Stimulated activated CD4-positive, alpha-beta T cell treated with anti-CD3 and anti-CD28 coated beads, TNF-alpha, amount 100 ng/mL, for 24 hours (primary cell): ENCODE measurements around the gene TSBP1.
"Not testable (repeated sequence)": the region's sequence is repeated elsewhere in the genome, so short reads cannot be mapped to it uniquely, and the experiment has no call there.

Experiments used
- DNase-seq, 3 experiments: peaks; one replicate each; pipeline ENCODE4 v3.0.0-alpha.2; 2020; ENCODE audit warnings: low read depth in 3 of 3

TSBP1 gene

DNA sequence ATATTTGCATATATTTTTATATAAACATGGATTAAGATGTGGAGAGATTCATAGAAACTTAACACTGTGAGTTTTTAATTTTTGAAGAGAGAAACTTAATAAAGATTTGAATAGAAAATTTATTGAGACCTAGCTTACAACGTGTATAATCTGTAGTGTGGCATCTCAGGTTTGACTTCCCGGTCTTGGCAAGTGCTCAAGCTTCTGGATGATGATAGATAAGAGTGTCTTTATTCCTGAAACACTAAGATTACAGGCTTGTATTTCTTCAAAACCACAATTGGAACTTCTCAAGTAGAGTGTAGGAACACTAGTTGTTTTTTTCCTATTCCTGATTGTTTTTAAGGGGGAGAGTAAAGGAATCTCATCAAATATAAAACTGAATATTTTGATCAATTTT is 83.3 kb downstream of the TSBP1 start:
- DNase-seq: no peak

- DNase-seq: not testable (repeated sequence)
Measured at GRCh38 chr6:32273801-32274577, 97.7 kb downstream of the TSBP1 start.

GRCh38 chr6:32271429-32271828 is 100.3 kb downstream of the TSBP1 start:
- DNase-seq: no peak

DNA sequence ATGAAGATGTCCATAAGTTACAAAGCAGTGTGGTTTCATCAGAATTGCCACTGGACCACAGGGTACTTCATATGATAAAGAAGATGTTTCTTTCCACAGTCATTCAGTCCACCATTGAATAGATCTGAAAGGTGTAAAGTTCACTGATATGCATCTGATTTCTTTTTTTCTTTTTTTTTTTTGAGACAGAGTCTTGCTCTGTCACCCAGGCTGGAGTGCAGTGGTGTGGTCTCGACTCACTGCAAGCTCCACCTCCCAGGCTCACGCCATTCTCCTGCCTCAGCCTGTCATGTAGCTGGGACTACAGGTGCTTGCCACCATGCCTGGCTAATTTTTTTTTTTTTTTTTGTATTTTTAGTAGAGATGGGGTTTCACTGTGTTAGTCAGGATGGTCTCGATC is 103.2 kb downstream of the TSBP1 start:
- DNase-seq: not testable (repeated sequence)

GRCh38 chr6:32267035-32267434 is 104.7 kb downstream of the TSBP1 start:
- no peak for DNase-seq

DNA sequence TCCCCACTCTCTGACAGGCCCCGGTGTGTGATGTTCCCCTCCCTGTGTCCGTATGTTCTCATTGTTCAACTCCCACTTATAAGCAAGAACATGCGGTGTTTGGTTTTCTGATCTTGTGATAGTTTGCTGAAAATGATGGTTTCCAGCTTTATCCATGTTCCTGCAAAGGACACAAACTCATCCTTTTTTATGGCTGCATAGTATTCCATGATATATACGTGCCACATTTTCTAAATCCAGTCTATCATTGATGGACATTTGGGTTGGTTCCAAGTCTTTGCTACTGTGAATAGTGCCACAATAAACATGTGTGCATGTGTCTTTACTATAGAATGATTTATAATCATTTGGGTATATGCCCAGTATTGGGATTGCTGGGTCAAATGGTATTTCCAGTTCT is 114.4 kb downstream of the TSBP1 start:
- not testable (repeated sequence) for DNase-seq

DNA sequence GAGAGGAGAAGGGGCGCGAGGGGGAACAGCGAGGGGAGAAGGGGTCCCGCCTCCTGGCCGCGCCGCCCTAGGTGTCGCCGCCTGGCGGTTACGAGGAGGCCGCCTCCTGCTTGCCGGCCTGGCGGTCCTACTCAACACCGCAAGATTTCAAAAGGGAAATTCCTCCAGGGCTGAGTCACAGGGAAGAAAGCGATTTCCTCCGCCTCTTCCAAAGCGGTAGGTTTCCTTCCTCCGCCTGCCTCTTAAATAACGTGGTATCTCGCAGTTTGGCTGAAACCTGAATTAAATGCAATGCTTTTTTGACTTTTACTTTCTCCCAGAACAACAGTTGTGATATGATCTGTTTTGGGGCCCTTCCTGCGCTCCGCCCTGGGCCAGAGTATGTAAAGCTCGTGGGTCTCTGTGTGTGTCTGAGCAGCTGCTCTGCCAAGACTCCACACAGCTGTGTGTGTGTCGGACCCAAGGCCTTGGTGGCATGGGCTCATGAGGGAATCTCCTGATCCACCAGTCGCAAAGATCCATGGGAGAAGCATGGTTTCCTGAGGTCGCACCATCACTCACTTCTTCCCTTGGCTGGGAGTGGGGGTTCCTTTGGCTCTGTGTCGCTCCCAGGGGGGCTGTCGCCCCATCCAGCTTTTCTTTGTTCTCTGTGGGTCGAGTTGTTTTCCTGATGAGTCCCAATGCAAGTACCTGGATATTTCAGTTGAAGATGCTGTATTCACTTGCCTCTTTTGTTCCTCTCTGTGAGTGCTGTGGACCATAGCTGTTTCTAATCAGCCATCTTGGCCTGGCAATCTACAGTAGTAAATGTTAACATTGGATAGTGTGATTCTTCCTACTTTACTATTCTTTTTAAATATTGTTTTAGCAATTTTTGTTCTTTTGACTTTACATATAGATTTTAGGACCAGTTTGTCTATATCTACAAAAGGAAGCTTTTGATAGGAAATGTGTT is 116.2 kb downstream of the TSBP1 start:
- DNase-seq: peak; percentile 38 to 63 (median 48)

GRCh38 chr6:32254761-32255198 is 116.9 kb downstream of the TSBP1 start:
- DNase-seq: no peak

- no peak for DNase-seq
Measured at GRCh38 chr6:32252331-32253009, 119.2 kb downstream of the TSBP1 start.

- no peak for DNase-seq
Measured at GRCh38 chr6:32249262-32249661, 122.4 kb downstream of the TSBP1 start.

DNA sequence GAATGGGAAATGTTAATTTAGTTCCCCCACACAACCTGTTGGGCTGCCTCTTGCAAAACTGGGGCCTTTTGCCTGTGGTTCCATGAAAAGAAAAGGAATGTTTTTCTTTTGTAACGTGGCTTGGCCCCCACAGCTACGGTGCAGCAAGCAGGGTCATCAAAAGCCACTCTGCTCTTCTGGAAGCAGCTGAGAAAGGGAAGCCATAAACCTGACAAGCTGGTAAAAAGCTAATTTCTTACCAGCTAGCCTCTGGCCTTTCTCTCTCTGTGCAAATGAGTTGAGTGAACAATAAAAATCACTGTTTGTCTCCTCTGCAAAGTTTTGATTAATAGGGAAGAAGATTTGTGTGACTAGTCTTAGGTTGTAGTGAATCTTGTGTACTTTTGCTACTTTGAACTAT is 124.3 kb downstream of the TSBP1 start:
- DNase-seq: no peak

DNA sequence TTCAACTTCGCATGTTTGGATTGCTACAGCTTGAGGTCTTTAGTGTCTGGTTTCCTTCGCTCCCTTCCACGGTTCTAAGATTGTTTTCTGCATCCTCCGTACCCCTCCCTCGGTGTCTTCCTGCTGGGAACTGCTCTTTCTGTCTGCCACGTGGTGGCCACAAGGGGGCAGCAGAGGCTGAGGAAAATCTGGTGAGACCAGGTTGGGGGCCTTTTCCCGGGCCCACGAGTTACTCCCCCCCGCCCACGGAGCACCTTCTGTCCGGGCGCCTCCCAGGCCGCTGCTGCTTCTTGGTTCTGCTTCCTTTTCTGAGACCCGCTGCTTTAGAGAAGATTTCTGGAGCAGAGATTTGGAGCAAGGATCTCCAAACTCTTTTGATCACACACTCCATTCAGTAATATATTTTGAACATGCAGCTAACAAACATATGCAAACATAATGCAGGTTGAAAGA is 126.7 kb downstream of the TSBP1 start:
- DNase-seq: peak; percentile 43 to 64 (median 48)

DNA sequence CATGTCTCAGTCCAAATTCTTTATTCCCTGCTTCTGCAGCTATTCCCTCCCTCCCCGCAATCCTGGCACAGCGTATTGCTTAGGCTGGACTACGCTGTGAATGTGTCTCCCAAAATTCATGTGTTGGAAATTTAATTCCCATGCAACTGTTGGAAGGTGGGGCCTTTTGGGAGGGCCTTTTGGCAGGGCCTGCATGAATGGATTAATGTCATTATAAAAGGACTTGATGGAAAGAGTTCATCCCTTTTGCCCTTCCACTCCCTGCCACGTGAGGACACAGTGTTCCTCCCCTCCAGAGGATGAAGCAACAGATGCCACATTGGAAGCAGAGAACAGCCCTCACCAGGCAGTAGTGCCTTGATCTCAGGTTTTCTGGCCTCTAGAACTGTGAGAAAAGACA is 127.4 kb downstream of the TSBP1 start:
- no peak for DNase-seq
